HCT116 (cell line): Measurements from ENCODE around the gene DOCK2. TPM values are rescaled to one million over a fixed set of nuclear protein-coding genes. Genes with fewer than 3 reads are reported as not detected.

Experiments
- ATAC-seq: fragments of 200-7000 bp; cut with Tn5 transposase; 2 replicates; pipeline ENCODE4 v1.9.1; 2020; ENCODE audit warnings: mild to moderate bottlenecking, moderate library complexity
- BruUV-seq: library from RNA; stranded (reverse); fragments of 400-500 nt; replicated peaks from 2 replicates; lab custom pipeline; 2021; lab: Mats Ljungman, UMichigan
- CTCF ChIA-PET: fragments of 300-600 bp; sonication (Branson Sonifier 250); formaldehyde crosslinking; loops from one replicate; lab custom pipeline; 2021; ENCODE audit warnings: antibody characterized with exemption; lab: Charles Lee
- POLR2A ChIA-PET: fragments of 300-600, 350-600 bp; sonication (Branson Sonifier 250); formaldehyde crosslinking; loops from one replicate; lab custom pipeline; 2021; ENCODE audit warnings: antibody characterized with exemption; lab: Charles Lee
- RAD21 ChIA-PET, 2 experiments: fragments of 300-600 bp; sonication (Branson Sonifier 250); formaldehyde crosslinking; loops; one replicate each; lab custom pipeline; 2023; ENCODE audit warnings: low total read pairs in 2 of 2; ENCODE audit not compliant: uncharacterized antibody in 2 of 2, unreplicated experiment in 2 of 2, low non-redundant PET in 1 of 2; lab: Charles Lee
- DNase-seq: peaks from one replicate; pipeline ENCODE4 v3.0.0-alpha.2; 2010; ENCODE audit warnings: low read depth, low spot score
- H2AFZ ChIP-seq: fragments of 200-600 bp; shearing (Covaris generic), sonication (generic); 2 replicates; pipeline ENCODE4 v1.6.1; 2017; ENCODE audit warnings: low read depth, mixed run types, mixed read lengths, antibody characterized with exemption, low read length; ENCODE audit not compliant: poor library complexity, severe bottlenecking
- H3K27ac ChIP-seq: 2 replicates; pipeline ENCODE4 v1.5.1; 2012; ENCODE audit warnings: low read depth, low read length
- H3K27me3 ChIP-seq: fragments of 200-600 bp; sonication (generic); 2 replicates; pipeline ENCODE4 v1.6.1; 2016; ENCODE audit warnings: mixed run types, low read length, mixed read lengths; ENCODE audit not compliant: insufficient read depth
- H3K36me3 ChIP-seq, 2 experiments: fragments of 200-500 bp in 1 of 2; fragments of 200-600 bp in 1 of 2; sonication (Bioruptor generic) in 1 of 2; sonication (generic) in 1 of 2; 2 replicates each; pipeline versions ENCODE4 v1.5.1 to v1.6.1; 2014 to 2016; ENCODE audit warnings: low read length in 2 of 2, inconsistent platforms in 1 of 2, mixed read lengths in 1 of 2, mixed run types in 1 of 2; ENCODE audit not compliant: insufficient read depth in 2 of 2, control insufficient read depth in 1 of 2
- H3K4me1 ChIP-seq, 2 experiments: fragments of 200-600 bp in 1 of 2; sonication (generic) in 1 of 2; 2 replicates each; pipeline versions ENCODE4 v1.5.1 to v1.6.1; 2012 to 2017; ENCODE audit warnings: low read length in 2 of 2, inconsistent platforms in 1 of 2, mild to moderate bottlenecking in 1 of 2, mixed read lengths in 1 of 2, mixed run types in 1 of 2, moderate library complexity in 1 of 2; ENCODE audit not compliant: insufficient read depth in 2 of 2, control insufficient read depth in 1 of 2
- H3K4me2 ChIP-seq: fragments of 200-600 bp; sonication (generic); 2 replicates; pipeline ENCODE4 v1.6.1; 2017; ENCODE audit warnings: mixed run types, low read length, mixed read lengths
- H3K4me3 ChIP-seq, 2 experiments: fragments of 200-600 bp in 1 of 2; sonication (generic) in 1 of 2; replicated peaks in 1 of 2; 2 replicates each; pipeline ENCODE4 v1.5.1; 2011 to 2016; ENCODE audit warnings: low read length in 2 of 2, control low read depth in 1 of 2, low read depth in 1 of 2, mild to moderate bottlenecking in 1 of 2, mixed read lengths in 1 of 2, mixed run types in 1 of 2
- H3K79me2 ChIP-seq: fragments of 200-600 bp; sonication (generic); 2 replicates; pipeline ENCODE4 v1.6.1; 2017; ENCODE audit warnings: mild to moderate bottlenecking, mixed run types, low read length, moderate library complexity, mixed read lengths; ENCODE audit not compliant: insufficient read depth
- H3K9ac ChIP-seq: fragments of 200-600 bp; sonication (generic); 2 replicates; pipeline ENCODE4 v1.6.1; 2016; ENCODE audit warnings: low read length, mixed read lengths
- H3K9me2 ChIP-seq: fragments of 200-600 bp; sonication (generic), shearing (Covaris generic); 2 replicates; pipeline ENCODE4 v1.6.1; 2017; ENCODE audit warnings: mixed run types, mild to moderate bottlenecking, moderate library complexity; ENCODE audit not compliant: insufficient read depth
- H3K9me3 ChIP-seq, 2 experiments: fragments of 200-500 bp in 1 of 2; fragments of 200-600 bp in 1 of 2; sonication (Bioruptor generic) in 1 of 2; sonication (generic) in 1 of 2; 2 replicates each; pipeline ENCODE4 v1.6.1; 2014 to 2017; ENCODE audit warnings: low read length in 2 of 2, mixed read lengths in 2 of 2, inconsistent platforms in 1 of 2, low read depth in 1 of 2, mild to moderate bottlenecking in 1 of 2, mixed run types in 1 of 2, moderate library complexity in 1 of 2; ENCODE audit not compliant: control insufficient read depth in 1 of 2, insufficient read depth in 1 of 2
- H4K20me1 ChIP-seq: fragments of 200-600 bp; sonication (generic), shearing (Covaris generic); 2 replicates; pipeline ENCODE4 v1.6.1; 2017; ENCODE audit warnings: mixed run types, mild to moderate bottlenecking, moderate library complexity; ENCODE audit not compliant: insufficient read depth
- ATF3 ChIP-seq: IDR thresholded peaks from 2 replicates; pipeline ENCODE4 v1.6.1; 2012
- CEBPB ChIP-seq: IDR thresholded peaks from 2 replicates; pipeline ENCODE4 v1.6.1; 2012; ENCODE audit warnings: low read depth
- EGR1 ChIP-seq: IDR thresholded peaks from 2 replicates; pipeline ENCODE4 v1.6.1; 2012; ENCODE audit warnings: low read depth
- ELF1 ChIP-seq: IDR thresholded peaks from 2 replicates; pipeline ENCODE4 v1.6.1; 2012; ENCODE audit warnings: low read depth, borderline replicate concordance
- EZH2 ChIP-seq: fragments of 200-600 bp; sonication (generic); IDR thresholded peaks from 2 replicates; pipeline ENCODE4 v1.6.1; 2017; ENCODE audit warnings: antibody characterized with exemption, mixed run types
- FOSL1 ChIP-seq: IDR thresholded peaks from 2 replicates; pipeline ENCODE4 v1.6.1; 2012; ENCODE audit warnings: low read depth
- MAX ChIP-seq: IDR thresholded peaks from 2 replicates; pipeline ENCODE4 v1.6.1; 2012
- POLR2AphosphoS5 ChIP-seq: IDR thresholded peaks from 2 replicates; pipeline ENCODE4 v1.6.1; 2011; ENCODE audit warnings: mild to moderate bottlenecking, low read depth, low read length, moderate library complexity
- SP1 ChIP-seq: IDR thresholded peaks from 2 replicates; pipeline ENCODE4 v1.6.1; 2012; ENCODE audit warnings: low read depth
- TCF7L2 ChIP-seq: IDR thresholded peaks from 2 replicates; pipeline ENCODE4 v1.7.0; 2011; ENCODE audit warnings: borderline replicate concordance, inconsistent platforms; ENCODE audit not compliant: insufficient read depth, insufficient read length; ENCODE audit errors: extremely low read depth
- YY1 ChIP-seq: IDR thresholded peaks from 2 replicates; pipeline ENCODE4 v1.6.1; 2011; ENCODE audit warnings: low read length, low read depth, moderate library complexity, mild to moderate bottlenecking; ENCODE audit not compliant: insufficient replicate concordance; ENCODE audit errors: extremely low read depth
- ZBTB33 ChIP-seq: IDR thresholded peaks from 2 replicates; pipeline ENCODE4 v1.6.1; 2011; ENCODE audit warnings: mild to moderate bottlenecking, low read length, moderate library complexity; ENCODE audit not compliant: insufficient replicate concordance; ENCODE audit errors: extremely low read depth
- ZFX ChIP-seq: fragments of 450-650 bp; IDR thresholded peaks from 2 replicates; pipeline ENCODE4 v1.6.1; 2017
- ZNF274 ChIP-seq: fragments of 200-500 bp; sonication (Bioruptor generic); IDR thresholded peaks from 2 replicates; pipeline ENCODE4 v1.6.1; 2014; ENCODE audit warnings: mild to moderate bottlenecking, low read depth, low read length, inconsistent platforms
- intact Hi-C: fragments of 100-400 bp; cut with micrococcal nuclease; formaldehyde crosslinking; loops from 2 replicates; pipeline ENCODE4 v1.10.0; 2022
- total RNA-seq: library from RNA; stranded (reverse); gene quantifications from one replicate; pipeline ENCODE4 v1.2.1, GENCODE V29; 2021; ENCODE audit not compliant: unreplicated experiment

DOCK2 gene
- total RNA-seq, 1 experiment from 2014 or later: 0.89 TPM

GRCh38 chr5:169873642-169874041, 236.6 kb downstream of the DOCK2 start:
- Histone ChIP-seq H3K9ac (no peak overlapping the region), H3K4me1 (no peaks in the 10 kb centered on the region), H3K27me3 (peaks cover 38% of the 10 kb centered on the region), H3K9me2 (no peaks in the 10 kb centered on the region), H3K79me2 (no peaks in the 10 kb centered on the region), H4K20me1 (no peaks in the 10 kb centered on the region), H3K4me2 (no peak overlapping the region), H3K36me3 (no peaks in the 10 kb centered on the region), H3K27ac (no peak overlapping the region), H2AFZ (no peak overlapping the region), H3K9me3 (no peaks in the 10 kb centered on the region), H3K4me3 (no peak overlapping the region)
- POLR2A ChIA-PET: no interaction called here
- RAD21 ChIA-PET: no interaction called here
- no TSS peak for BruUV-seq
- TF ChIP-seq CEBPB: no peak
- no peak for TF ChIP-seq ZFX
- TF ChIP-seq EGR1: no peak
- no peak for TF ChIP-seq YY1
- no peak for TF ChIP-seq ZBTB33
- CTCF ChIA-PET: no interaction called here
- ATAC-seq: no peak
- intact Hi-C loops: no loop called here
- DNase-seq: no peak

- no peak for DNase-seq
- ChIA-PET RAD21 (no interaction called here), POLR2A (no interaction called here), CTCF (no interaction called here)
- no peak overlapping the region for H3K4me2 ChIP-seq
- no peaks in the 10 kb centered on the region for H4K20me1 ChIP-seq
- intact Hi-C loops: no loop called here
- no peak for ATAC-seq
- peaks cover 29% of the 10 kb centered on the region for H3K27me3 ChIP-seq
- H3K36me3 ChIP-seq: no peaks in the 10 kb centered on the region
- H3K9me2 ChIP-seq: no peaks in the 10 kb centered on the region
- H2AFZ ChIP-seq: no peak overlapping the region
- H3K4me3 ChIP-seq: no peak overlapping the region
- BruUV-seq: no TSS peak
- H3K4me1 ChIP-seq: no peaks in the 10 kb centered on the region
- H3K27ac ChIP-seq: no peak overlapping the region
- H3K9ac ChIP-seq: no peak overlapping the region
- no peaks in the 10 kb centered on the region for H3K9me3 ChIP-seq
- H3K79me2 ChIP-seq: no peaks in the 10 kb centered on the region
- TF ChIP-seq SP1: no peak
- TF ChIP-seq CEBPB: no peak
- no peak for TF ChIP-seq FOSL1
- TF ChIP-seq POLR2AphosphoS5: no peak
- no peak for TF ChIP-seq EZH2
- no peak for TF ChIP-seq MAX
- no peak for TF ChIP-seq ZNF274
- no peak for TF ChIP-seq ELF1
- no peak for TF ChIP-seq TCF7L2
- no peak for TF ChIP-seq ATF3
- TF ChIP-seq ZFX: no peak
Measured at GRCh38 chr5:169874621-169875020, 237.5 kb downstream of the DOCK2 start.
